Fibroblast of upper back skin (primary cell): ENCODE measurements around the gene SHOC2.

Experiments
- DNase-seq: peaks from one replicate; pipeline ENCODE4 v3.0.0-alpha.2; 2013

The SHOC2 gene

DNA sequence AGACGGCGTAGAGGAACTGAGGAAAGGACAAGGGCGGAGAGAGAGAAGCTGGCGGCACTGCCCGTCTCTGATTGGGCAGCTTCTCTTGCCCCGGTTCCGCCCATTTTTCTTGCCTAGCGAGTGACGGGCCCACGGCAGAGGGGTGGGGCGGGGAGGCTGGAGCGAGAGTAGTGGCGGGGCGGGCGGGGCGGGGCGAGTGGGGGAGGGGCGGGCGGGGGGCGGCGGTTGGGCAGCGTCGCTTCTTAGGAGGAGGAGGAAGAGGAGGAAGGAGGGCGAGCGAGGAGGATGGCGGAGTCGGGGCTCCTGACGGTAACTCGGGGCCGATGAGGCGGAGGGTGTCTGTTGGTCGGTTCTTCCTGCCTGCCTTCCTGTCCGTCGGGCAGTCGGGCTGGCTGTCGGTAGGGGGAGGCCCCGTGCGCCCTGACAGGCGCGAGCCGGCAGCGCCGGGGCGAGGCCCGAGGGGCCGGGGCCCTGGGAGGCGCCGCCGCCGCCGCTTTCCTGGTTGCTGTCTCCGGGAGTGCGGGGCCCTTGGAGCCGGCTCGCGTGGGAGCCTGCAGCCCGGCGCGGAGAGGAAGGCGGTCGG is at the start of gene SHOC2:
Gene SHOC2 (plus strand): TSS at position 256 of the 583 bp plus-strand sequence. CDS start 44,755 bp downstream, outside the sequence.
- DNase-seq, result no peak

GRCh38 chr10:110870823-110871297 is 48.5 kb upstream of the SHOC2 start:
- DNase-seq, result no peak

DNA sequence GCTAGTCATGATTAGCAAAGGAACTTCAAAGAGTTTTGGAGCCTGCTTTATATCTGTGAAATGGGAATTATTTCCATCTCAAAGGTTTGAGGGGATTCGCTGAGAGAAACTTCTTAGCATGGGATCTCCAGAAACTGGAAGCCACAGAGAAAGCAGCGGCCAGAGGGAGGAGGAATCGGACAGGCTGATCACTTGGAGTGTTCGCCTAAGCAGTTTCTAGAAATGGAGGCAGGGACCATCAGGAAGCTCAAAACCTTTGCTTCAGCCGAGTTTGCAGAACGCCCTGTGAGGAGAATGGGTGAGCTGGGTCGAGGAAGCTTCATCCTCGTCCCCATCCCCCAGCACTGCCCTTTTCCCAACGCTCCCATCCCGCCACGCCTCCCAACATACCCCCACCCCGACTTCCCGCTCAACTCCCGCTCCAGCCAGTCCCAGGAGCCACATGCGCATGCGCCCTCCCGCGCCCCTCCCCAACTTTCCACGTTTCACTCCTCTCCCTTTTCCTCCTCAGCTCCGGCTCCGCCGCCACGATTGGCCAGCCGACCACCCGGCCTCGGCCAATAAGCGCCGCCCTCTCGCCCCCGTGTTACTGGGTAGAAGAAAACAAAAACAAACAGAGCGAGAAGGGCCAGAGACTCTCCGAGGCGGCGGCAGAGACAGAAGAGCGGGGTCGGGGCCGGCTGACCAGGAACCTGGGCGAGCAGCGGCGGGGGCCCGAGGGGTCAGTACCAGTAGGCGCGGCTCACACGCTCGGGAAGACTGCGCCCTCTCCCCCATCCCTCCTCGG is 47.9 kb upstream of the SHOC2 start, which contains the start of gene PDCD4:
Gene PDCD4 (plus strand): TSS at position 631 of the 787 bp plus-strand sequence. CDS start 4,100 bp downstream, outside the sequence.
- DNase-seq, result peak; percentile 99

GRCh38 chr10:110872145-110872983 is 47.0 kb upstream of the SHOC2 start:
- DNase-seq, result peak; percentile 87

- no peak for DNase-seq
These were observed 46.1 kb upstream of the SHOC2 start for GRCh38 chr10:110872984-110873923.

DNA sequence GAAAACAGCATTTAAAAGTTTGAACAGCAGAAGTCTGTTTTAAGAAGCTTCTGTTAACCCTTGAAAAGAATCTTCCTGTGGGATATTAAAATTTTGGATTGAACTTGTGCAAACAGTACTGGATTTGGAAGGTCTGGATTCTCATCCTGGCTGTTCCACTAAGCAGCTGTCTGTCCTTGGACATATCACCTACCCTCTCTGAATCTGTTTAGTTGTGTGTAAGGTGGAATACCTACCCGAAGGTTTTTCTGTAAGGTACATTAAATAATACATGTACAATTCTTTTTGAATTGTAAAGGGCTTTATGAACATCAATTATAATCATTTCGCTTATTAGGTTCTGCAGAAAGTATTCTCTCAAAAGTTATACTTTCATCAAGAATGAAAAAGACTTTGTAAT is 45.5 kb upstream of the SHOC2 start:
- no peak for DNase-seq

- DNase-seq, result no peak
These were observed 43.4 kb upstream of the SHOC2 start for GRCh38 chr10:110876000-110876399.

DNA sequence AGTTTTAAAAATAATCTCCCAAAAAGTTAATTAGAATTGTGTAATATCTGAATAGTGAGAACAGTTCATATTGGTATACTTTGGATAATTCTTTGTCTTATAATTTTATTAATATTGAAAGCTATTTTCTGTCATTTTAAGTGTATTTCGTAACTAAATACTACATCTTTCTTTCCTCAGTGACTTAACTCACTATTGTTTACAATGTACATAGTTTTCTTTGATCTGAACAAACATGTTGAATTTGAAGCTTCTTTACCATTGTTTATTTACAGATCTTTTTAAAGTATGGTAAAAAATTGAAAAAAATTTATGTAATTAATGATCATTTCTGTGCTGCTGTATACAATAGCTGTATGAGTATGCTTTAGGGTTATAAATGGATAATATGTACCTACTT is 42.6 kb upstream of the SHOC2 start:
- DNase-seq, result no peak

GRCh38 chr10:110880012-110880411 is 39.4 kb upstream of the SHOC2 start:
- no peak for DNase-seq

DNA sequence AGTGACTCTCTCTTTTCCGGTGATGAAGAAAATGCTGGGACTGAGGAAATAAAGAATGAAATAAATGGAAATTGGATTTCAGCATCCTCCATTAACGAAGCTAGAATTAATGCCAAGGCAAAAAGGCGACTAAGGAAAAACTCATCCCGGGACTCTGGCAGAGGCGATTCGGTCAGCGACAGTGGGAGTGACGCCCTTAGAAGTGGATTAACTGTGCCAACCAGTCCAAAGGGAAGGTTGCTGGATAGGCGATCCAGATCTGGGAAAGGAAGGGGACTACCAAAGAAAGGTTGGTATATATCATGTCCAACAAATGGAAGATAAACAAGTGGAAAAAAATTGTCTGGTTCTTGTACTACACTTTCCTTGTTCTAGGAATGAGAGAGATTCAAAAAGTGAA is 38.2 kb upstream of the SHOC2 start:
- no peak for DNase-seq

GRCh38 chr10:110881905-110882304 is 37.5 kb upstream of the SHOC2 start:
- DNase-seq, result no peak

- no peak for DNase-seq
These were observed 35.5 kb upstream of the SHOC2 start for GRCh38 chr10:110883924-110884323.

DNA sequence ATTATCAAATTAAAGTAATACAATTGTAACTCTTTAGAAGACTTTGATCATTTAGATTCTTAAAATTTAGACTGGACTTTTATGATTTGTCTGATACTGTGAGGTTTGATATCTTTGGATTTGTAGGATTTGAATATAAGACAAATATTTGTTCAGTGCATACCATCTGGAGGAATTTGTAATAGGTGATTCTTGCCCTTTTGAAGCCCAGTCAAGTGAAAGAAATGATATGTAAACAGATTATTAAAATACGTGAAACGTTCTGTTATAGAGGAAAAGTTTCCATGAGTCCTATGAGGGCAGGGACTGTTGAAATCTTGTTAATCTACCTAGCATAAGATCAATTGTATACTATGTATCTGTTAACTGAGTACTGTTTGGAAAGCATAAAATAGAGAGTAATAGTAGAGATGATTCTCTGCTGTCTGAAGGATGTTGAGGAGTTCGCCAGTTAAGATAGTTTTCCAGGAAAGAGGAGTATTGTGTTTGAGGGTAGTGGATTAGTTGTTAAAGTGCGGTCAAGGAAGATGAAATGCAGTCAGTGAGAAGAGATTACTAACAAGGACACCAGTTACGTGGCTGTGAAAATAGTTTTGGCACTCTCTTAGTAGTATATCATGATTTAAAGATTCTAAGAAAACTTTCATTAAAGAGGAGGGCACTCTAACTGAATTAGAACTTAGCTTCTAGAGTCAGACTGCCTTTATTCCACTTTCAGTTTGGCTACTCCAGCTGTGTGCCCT is 33.3 kb upstream of the SHOC2 start:
- no peak for DNase-seq

GRCh38 chr10:110887560-110887959 is 31.8 kb upstream of the SHOC2 start:
- DNase-seq, result no peak

DNA sequence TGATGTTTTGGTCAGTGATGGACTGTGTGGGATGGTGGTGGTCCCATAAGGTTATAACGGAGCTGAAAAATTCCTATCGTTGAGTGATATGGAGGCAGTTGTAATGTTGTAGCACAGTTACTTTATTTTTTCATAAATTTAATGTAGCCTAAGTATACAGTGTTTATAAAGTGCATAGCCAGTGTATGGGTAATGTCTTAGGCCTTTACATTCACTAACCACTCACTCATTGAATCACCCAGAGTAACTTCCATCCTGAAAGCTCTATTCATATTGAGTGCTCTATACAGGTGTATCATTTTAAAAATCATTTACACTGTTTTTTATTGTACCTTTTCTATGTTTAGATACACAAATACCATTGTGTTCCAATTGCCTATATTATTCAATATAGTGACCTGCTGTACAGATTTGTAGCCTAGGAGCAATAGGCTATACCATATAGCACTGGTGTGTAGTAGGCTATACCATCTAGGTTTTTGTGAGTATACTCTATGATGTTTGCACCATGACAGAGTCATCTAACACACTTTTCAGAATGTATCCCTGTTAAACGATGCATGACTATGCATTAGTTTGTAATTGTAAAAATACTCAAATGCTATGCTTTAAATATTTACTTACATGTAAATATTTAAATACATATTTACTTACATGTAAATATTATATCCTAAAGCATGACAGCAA is 26.7 kb upstream of the SHOC2 start:
- DNase-seq, result no peak

DNA sequence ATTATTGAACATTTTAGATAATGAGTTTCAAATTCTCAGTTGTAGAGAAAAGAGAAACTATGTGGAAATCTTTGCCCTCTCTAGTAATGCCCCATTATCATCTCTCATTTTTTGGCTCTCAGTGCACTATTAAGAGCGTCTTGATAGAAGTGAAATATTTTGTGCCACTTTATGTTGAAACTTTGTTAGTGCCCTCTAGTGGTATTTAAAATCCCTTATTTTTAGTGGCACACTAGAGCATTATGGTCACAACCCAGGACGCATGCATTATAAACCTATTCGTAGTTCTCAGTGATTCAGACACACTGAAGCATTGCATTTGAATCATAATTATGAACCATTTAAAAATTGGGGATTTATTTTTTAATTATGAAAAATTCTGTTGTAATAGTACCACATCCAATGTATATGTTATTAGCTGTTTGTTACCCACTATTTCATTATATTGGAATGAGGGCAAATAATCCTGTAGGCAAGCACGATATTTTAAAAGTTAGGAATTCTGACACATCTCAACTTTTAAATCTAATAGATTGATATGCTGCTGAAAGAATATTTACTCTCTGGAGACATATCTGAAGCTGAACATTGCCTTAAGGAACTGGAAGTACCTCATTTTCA is 25.7 kb upstream of the SHOC2 start:
- DNase-seq, result peak; percentile 47

DNA sequence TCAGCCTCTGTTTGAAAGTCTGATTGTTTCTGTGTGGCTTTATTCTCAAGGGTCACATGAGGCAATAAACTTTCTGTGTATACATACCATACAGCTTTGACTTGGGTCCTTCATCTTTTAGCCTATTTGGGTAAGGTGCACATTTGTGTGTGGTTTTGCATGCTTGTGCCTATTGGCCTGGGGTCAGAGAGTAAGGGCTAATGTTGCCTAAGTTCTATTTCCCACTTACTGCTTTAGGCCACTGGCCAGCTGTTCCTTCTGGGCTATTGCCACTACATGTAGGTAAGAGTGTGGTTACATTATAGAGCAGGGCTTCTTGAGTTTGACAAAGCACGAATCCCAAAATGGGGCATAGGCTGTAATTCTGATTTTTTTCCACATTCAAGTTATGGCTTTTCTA is 22.2 kb upstream of the SHOC2 start:
- no peak for DNase-seq

DNA sequence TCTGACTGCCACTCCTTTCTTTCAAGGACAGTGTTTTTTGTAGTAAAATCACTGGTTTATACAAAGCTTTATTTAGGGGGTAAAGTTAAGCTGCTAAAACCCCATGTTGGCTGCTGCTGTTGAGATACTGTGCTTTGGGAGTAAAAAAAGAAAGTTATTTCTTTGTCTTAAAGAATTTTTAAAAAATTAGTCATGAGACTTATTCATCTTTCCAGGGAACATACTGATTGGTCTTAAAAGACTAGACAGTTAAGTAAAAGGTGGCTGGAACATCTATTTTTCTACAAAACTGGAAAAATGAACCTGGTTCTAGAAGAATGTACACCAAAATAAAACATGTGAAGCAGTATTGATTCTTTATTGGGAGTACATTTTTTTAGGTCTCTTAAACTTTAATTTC is 21.0 kb upstream of the SHOC2 start:
- peak; percentile 20 for DNase-seq

GRCh38 chr10:110900983-110901382 is 18.4 kb upstream of the SHOC2 start:
- DNase-seq, result no peak
